HG03565 (cell line): Measurements from ENCODE around the gene MICOS13.

Source experiments
- ATAC-seq: cut with Tn5 transposase; IDR thresholded peaks from one replicate; pipeline ENCODE4 v1.9.1; 2021; ENCODE audit warnings: mild to moderate bottlenecking, moderate library complexity; ENCODE audit not compliant: unreplicated experiment

Gene MICOS13

DNA sequence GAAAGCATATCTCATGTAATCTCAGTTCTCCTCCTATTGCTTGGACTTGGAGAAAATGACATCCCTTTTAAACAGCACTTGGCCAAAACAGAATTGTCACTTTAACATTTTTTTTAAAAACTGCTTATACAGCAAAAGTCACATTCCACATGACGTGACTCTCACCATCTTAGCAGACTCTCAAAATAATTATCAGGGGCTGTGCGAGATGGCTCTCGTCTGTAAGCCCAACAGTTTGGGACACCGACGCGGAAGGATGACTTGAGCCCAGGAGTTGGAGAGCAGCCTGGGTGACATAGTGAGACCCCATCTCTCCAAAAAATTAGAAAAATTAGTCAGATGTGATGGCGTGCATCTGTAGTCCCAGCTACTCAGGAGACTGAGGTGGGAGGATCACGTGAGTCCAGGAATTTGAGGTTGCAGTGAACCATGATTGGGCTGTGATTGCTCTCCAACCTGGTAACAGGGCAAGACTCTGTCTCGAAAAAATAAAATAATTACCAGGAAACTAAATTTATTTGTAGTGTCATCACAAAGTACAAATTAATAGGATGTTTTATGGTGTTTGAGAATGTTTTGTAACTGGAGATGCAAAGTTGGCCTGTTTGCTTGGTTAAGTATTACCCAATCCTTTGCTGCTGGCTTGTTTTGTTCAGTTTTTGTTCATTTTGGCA, 48.6 kb downstream of the MICOS13 start:
- no peak for ATAC-seq

DNA sequence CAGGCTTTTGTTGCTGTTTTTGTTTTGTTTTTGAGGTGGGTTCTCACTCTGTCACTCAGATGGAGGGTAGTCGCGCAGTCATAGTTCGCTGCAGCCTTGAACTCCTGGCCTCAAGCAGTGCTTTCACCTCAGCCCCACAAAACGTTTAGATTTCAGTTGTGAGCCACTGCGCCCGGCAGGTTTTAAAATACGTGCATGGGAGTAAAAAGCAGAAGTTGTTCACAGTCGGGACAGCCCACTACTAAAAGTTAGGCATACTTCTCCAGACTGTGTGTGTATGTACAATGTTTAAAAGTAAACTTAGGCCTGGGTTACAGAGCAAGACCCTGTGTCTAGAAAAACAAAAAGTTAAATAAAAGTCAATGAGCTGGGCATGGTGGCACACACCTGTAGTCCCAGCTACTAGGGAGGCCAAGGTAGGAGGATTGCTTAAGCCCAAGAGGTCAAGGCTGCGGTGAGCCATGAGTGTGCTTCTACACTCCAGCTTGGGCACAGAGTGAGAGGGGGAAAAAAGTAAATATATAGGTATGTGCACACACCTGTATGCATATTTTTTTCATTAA, 51.3 kb downstream of the MICOS13 start:
- ATAC-seq: no peak

DNA sequence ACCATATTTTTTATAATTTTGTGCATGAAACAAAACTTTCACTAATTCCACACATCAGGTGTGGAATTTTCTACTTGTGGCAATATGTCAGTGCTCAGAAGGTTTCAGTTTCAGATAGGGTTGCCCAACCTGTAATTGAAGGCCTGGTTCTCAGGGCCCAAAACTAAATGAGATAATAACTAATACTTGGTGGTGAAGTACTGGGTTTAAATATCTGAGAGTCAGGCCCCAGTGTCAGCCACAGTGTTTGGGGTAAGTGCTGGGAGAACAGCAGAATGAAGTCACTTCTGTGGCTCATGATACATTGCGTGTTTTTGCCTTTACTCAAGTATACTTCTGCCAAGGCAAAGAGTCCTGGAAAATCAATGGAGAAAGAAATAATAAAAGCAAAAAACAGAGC, 51.9 kb downstream of the MICOS13 start:
- ATAC-seq: no peak
